Stimulated activated CD8-positive, alpha-beta memory T cell treated with anti-CD3 and anti-CD28 coated beads, Interleukin-4, amount 100 ng/mL, for 24 hours (primary cell): ENCODE data around the gene GPR84.
"Not testable (repeated sequence)": the region's sequence is repeated elsewhere in the genome, so short reads cannot be mapped to it uniquely, and the experiment has no call there.

Source experiments
- DNase-seq: peaks from one replicate; pipeline ENCODE4 v3.0.0-alpha.2; 2020; ENCODE audit warnings: low read depth

GPR84 gene

GRCh38 chr12:54325442-54326109, 38.7 kb downstream of the GPR84 start:
- DNase-seq: not testable (repeated sequence)

GRCh38 chr12:54324617-54325441, 39.5 kb downstream of the GPR84 start, which contains the start of gene COPZ1:
TSS of gene COPZ1 (plus strand) at chr12:54325131. CDS start at chr12:54325164, 33 bp downstream.
- DNase-seq: peak; percentile 86

GRCh38 chr12:54321363-54321762, 42.9 kb downstream of the GPR84 start:
- no peak for DNase-seq
